Measurements from ENCODE around the gene SLC46A3.
"Not testable (repeated sequence)": the region's sequence is repeated elsewhere in the genome, so short reads cannot be mapped to it uniquely, and the experiment has no call there.

The SLC46A3 gene

GRCh38 chr13:28744091-28744536 is 25.3 kb upstream of the SLC46A3 start:
- Histone ChIP-seq H3K4me3 (no peak overlapping the region), H3K27ac (peak overlapping the region in 1 of 2 donors; percentile 56)
- no peak for TF ChIP-seq CTCF (IDR thresholded peaks at IDR 0.05)
- DNase-seq (ENCODE audit: low spot score), result no peak

GRCh38 chr13:28743499-28744083 is 24.8 kb upstream of the SLC46A3 start:
- Histone ChIP-seq H3K4me3 (no peak overlapping the region), H3K27ac (peak overlapping the region in 1 of 2 donors; percentile 56)

GRCh38 chr13:28743020-28743419 is 24.2 kb upstream of the SLC46A3 start:
- Histone ChIP-seq H3K27ac (peak overlapping the region in 1 of 2 donors; percentile 56), H3K4me3 (no peak overlapping the region)
- TF ChIP-seq CTCF (IDR thresholded peaks at IDR 0.05), result no peak
- no peak for DNase-seq (ENCODE audit: low spot score)

More at GRCh38 chr13:28743499-28744083, 24.8 kb upstream of the SLC46A3 start:
- no peak for DNase-seq (ENCODE audit: low spot score)
- TF ChIP-seq CTCF (IDR thresholded peaks at IDR 0.05), result no peak

- not testable (repeated sequence) for DNase-seq (ENCODE audit: low spot score); H3K4me3 ChIP-seq
- H3K27ac ChIP-seq, result peak overlapping the region in 1 of 2 donors; percentile 43
These were observed 23.7 kb upstream of the SLC46A3 start for GRCh38 chr13:28742445-28742844.

- H3K4me3 ChIP-seq, result no peak overlapping the region
- H3K27ac ChIP-seq, result no peak overlapping the region
- no peak for TF ChIP-seq CTCF (IDR thresholded peaks at IDR 0.05)
- peak; percentile 45 for DNase-seq (ENCODE audit: low spot score)
These were observed 22.3 kb upstream of the SLC46A3 start for GRCh38 chr13:28741084-28741491.

GRCh38 chr13:28739376-28739775 is 20.6 kb upstream of the SLC46A3 start:
- Histone ChIP-seq H3K4me3 (no peak overlapping the region), H3K27ac (no peak overlapping the region)
- peak; percentile 38 for DNase-seq (ENCODE audit: low spot score)
- no peak for TF ChIP-seq CTCF (IDR thresholded peaks at IDR 0.05)

- no peak for TF ChIP-seq CTCF (IDR thresholded peaks at IDR 0.05)
- H3K27ac ChIP-seq, result no peak overlapping the region
- no peak overlapping the region for H3K4me3 ChIP-seq
- DNase-seq (ENCODE audit: low spot score), result peak; percentile 41
These were observed 16.8 kb upstream of the SLC46A3 start for GRCh38 chr13:28735481-28736029.

Data from coronary artery (tissue), 2 donors.